Prostate gland (tissue), 2 donors: ENCODE data around the gene HOXB5. TPM values are rescaled to one million over a fixed set of nuclear protein-coding genes. Genes with fewer than 3 reads are reported as not detected.

Source experiments
- DNase-seq: peaks from one replicate; pipeline ENCODE4 v3.0.0-alpha.2; 2019; ENCODE audit warnings: low spot score
- H3K27ac ChIP-seq, 2 donors: fragments of 200-600 bp; sonication (generic); 2 replicates each; pipeline ENCODE4 v1.5.1; 2017 to 2019
- H3K27me3 ChIP-seq: fragments of 200-600 bp; sonication (generic); replicated peaks from 2 replicates; pipeline ENCODE4 v1.5.1; 2019; ENCODE audit not compliant: insufficient read depth
- H3K36me3 ChIP-seq, 2 donors: fragments of 200-600 bp; sonication (generic); 1 replicate in 1 of 2; 2 replicates in 1 of 2; pipeline versions ENCODE4 v1.5.1 to v1.8.1; 2017 to 2019
- H3K4me1 ChIP-seq: fragments of 200-600 bp; sonication (generic); replicated peaks from 2 replicates; pipeline ENCODE4 v1.5.1; 2019
- H3K4me3 ChIP-seq, 2 donors: fragments of 200-600 bp; sonication (generic); 2 replicates each; pipeline ENCODE4 v1.5.1; 2017 to 2019
- H3K9me3 ChIP-seq: fragments of 200-600 bp; sonication (generic); 2 replicates; pipeline ENCODE4 v1.5.1; 2017
- POLR2A ChIP-seq: fragments of 450-650 bp; IDR thresholded peaks from one replicate; pipeline ENCODE4 v1.6.1; 2016; ENCODE audit warnings: antibody characterized with exemption, mild to moderate bottlenecking
- POLR2AphosphoS5 ChIP-seq: sonication (generic); formaldehyde crosslinking; IDR thresholded peaks from one replicate; pipeline ENCODE4 v1.6.1; 2017; ENCODE audit warnings: antibody characterized with exemption
- WGBS: methylation state at CpG from one replicate; pipeline ENCODE4 v1.1.5; 2018; 5-methylcytosine and 5-hydroxymethylcytosine counted together
- intact Hi-C: fragments of 100-400 bp; cut with DNase I; formaldehyde crosslinking; loops from one replicate; pipeline ENCODE4 v1.14.2; 2022
- total RNA-seq, 2 donors: library from RNA; depleted of rRNA; stranded (reverse); fragments of >200 nt; gene quantifications; one replicate each; pipeline ENCODE4 v1.1.0, GENCODE V29; 2016
- TF ChIP-seq, protein P1 (sequence below), 4 experiments: fragments of 200-600 bp in 2 of 4; fragments of 450-650 bp in 2 of 4; sonication (generic) in 2 of 4; IDR thresholded peaks; 1 replicate in 3 of 4; 2 replicates in 1 of 4; pipeline ENCODE4 v1.5.1; 2016 to 2019; ENCODE audit warnings: antibody characterized with exemption in 4 of 4, mild to moderate bottlenecking in 2 of 4, moderate library complexity in 2 of 4

The HOXB5 gene
- total RNA-seq, 2 donors from 2014 or later: 0.36 to 1.1 TPM

DNA sequence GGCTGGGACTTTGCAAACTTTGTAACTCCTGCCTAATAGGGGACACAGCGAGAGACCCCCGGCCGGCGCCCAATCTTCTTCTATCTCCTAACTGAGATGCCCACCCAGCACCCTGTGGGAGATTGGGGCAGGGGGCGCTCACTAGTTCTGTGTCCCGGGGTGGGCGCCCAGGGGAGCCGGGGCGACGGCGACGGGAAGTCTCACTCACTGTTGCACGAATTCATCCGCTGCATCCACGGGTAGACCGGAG lies 3.9 kb upstream of the HOXB5 start:
- Histone ChIP-seq H3K36me3 (no peaks in the 10 kb centered on the region), H3K27ac (no peak overlapping the region), H3K27me3 (peaks cover 49% of the 10 kb centered on the region), H3K4me1 (no peaks in the 10 kb centered on the region), H3K4me3 (peak overlapping the region; percentile 10 to 24), H3K9me3 (no peaks in the 10 kb centered on the region)
- TF ChIP-seq POLR2A (no peak), POLR2AphosphoS5 (no peak)
- TF ChIP-seq, protein P1, sequence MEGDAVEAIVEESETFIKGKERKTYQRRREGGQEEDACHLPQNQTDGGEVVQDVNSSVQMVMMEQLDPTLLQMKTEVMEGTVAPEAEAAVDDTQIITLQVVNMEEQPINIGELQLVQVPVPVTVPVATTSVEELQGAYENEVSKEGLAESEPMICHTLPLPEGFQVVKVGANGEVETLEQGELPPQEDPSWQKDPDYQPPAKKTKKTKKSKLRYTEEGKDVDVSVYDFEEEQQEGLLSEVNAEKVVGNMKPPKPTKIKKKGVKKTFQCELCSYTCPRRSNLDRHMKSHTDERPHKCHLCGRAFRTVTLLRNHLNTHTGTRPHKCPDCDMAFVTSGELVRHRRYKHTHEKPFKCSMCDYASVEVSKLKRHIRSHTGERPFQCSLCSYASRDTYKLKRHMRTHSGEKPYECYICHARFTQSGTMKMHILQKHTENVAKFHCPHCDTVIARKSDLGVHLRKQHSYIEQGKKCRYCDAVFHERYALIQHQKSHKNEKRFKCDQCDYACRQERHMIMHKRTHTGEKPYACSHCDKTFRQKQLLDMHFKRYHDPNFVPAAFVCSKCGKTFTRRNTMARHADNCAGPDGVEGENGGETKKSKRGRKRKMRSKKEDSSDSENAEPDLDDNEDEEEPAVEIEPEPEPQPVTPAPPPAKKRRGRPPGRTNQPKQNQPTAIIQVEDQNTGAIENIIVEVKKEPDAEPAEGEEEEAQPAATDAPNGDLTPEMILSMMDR (IDR thresholded peaks at IDR 0.05): no peak
- DNase-seq: no peak
- WGBS: 16% methylated on average over 12 of the region's 16 CpGs
- intact Hi-C loops: no loop called here

DNA sequence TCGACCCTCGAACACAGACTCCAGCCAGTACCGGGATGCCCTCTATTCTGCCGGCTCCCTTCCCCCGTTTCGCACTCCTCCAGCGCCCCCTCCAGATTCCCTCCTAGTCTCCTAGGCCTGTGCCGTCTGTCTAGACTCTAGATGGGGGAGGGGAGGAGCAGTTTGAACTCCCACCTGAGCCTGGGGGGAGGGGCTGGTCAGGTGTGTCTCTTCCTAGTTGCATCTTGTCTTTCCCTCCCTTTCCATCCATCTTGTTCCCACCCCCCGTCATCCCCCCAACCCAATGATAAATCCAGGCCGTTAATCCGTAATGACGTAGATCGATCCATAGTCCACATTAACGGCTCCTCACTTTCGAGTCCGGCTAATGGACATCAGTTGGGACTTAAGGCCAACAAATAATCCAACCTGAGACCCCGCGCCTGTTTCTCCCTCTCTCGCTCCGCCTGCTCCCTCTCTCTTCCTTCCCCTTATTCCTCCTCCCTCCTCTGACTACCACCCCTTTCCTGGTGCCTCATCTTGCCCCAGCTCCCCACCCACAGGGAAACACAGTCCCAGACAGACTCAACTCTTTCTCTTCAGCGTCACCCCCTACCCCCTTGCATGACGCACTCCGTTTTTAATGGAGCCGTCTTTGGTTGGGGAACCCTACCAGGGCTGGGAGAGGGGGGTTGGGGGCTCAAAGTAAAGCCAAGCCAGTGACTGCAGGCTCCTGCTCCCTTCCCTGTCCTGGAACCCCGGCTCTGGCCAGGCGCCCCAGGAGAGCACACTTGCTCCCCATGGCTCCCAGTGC lies 3.4 kb upstream of the HOXB5 start:
- Histone ChIP-seq H3K27ac (no peak overlapping the region), H3K4me1 (no peaks in the 10 kb centered on the region), H3K36me3 (no peaks in the 10 kb centered on the region), H3K27me3 (peaks cover 47% of the 10 kb centered on the region), H3K9me3 (no peaks in the 10 kb centered on the region), H3K4me3 (no peak overlapping the region)
- no peak for DNase-seq
- TF ChIP-seq POLR2AphosphoS5: no peak
- TF ChIP-seq, protein P1 (IDR thresholded peaks at IDR 0.05): no peak
- no peak for TF ChIP-seq POLR2A
- WGBS: 41% methylated on average over 26 of the region's 26 CpGs
- intact Hi-C loops: no loop called here

DNA sequence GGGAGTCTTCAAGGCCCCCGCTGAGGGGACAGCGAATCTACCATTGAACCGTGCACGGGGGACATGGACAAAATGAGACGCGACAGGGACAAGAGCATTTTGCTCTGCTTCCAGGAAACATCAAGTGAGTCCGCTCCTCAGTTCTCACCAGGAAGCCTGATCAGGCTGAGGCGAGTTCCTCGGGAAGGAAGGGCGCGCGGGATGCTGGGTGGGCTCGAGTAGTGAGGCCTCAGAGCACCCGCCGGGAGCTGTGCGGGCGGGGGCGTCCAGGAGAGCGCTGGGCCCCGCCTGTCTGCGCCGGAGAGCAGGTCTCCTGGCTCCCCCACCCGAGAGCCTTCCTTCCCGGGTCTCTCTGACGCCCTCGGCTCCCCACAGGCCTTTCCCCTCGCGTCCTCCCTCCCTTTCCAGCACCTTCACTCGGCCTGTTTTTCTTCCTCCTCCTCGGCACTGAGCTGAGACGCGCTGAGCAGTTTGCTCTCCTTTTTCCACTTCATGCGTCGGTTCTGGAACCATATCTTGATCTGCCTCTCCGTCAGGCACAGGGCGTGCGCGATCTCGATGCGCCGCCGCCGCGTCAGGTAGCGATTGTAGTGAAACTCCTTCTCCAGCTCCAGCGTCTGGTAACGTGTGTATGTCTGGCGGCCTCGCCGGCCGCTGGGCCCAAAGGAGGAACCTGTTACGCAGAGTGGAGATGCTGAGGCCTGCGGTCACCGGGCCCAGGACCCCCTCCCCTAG lies 2.6 kb upstream of the HOXB5 start:
- TF ChIP-seq POLR2A (no peak), POLR2AphosphoS5 (no peak)
- TF ChIP-seq, protein P1 (IDR thresholded peaks at IDR 0.05): no peak
- no peaks in the 10 kb centered on the region for H3K36me3 ChIP-seq
- 49% methylated on average over 54 of the region's 54 CpGs for WGBS
- DNase-seq: no peak
- peaks cover 42% of the 10 kb centered on the region for H3K27me3 ChIP-seq
- no peaks in the 10 kb centered on the region for H3K4me1 ChIP-seq
- no peak overlapping the region for H3K27ac ChIP-seq
- intact Hi-C loops: no loop called here
- H3K9me3 ChIP-seq: no peaks in the 10 kb centered on the region
- H3K4me3 ChIP-seq: no peak overlapping the region

DNA sequence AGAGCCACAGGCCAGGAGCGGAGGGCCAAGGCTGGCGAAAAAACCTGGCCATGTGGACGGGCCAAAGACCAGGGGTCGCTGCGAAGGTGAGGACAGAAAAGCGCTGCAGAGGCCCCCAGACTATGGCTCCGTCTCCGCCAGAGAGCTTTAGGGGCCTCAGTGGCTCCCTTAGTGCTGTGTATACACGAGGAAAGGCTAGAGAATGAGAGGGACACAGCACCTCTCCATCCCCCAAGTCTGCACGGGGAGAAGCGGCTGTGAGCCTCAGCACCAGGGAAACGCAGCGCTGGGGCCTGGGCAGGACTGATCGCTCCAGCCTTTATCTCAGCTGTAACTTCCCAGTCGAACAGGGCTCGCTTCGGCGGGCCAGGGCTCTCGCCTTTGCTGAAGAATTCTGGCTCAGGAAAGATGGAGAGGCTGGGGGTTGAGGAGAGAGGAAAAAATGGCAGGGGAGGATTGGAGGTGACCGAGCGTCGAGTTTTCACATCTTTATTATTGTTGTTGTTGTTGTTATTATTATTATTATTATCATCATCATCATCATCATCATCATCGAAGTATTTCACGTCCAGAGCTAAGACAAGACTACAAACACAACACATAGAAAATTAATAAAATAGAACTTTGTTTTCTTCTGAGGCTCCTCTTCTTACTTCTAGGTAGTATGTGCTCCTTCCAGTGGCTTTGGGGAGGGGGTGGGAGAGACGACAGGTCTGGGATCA lies 1.9 kb upstream of the HOXB5 start:
- intact Hi-C loops: no loop called here
- Histone ChIP-seq H3K27ac (no peak overlapping the region), H3K4me1 (no peaks in the 10 kb centered on the region), H3K36me3 (no peaks in the 10 kb centered on the region), H3K27me3 (peaks cover 46% of the 10 kb centered on the region), H3K4me3 (no peak overlapping the region), H3K9me3 (no peaks in the 10 kb centered on the region)
- 67% methylated on average over 25 of the region's 25 CpGs for WGBS
- TF ChIP-seq POLR2AphosphoS5: no peak
- TF ChIP-seq, protein P1 (IDR thresholded peaks at IDR 0.05): no peak
- no peak for TF ChIP-seq POLR2A
- no peak for DNase-seq
